Stimulated activated CD8-positive, alpha-beta memory T cell treated with anti-CD3 and anti-CD28 coated beads, Interleukin-15, amount 100 ng/mL, for 1 hour (primary cell): ENCODE results near the gene SDF4.

ENCODE experiments used
- DNase-seq: peaks from one replicate; pipeline ENCODE4 v3.0.0-alpha.2; 2020; ENCODE audit warnings: low read depth

The SDF4 gene

DNA sequence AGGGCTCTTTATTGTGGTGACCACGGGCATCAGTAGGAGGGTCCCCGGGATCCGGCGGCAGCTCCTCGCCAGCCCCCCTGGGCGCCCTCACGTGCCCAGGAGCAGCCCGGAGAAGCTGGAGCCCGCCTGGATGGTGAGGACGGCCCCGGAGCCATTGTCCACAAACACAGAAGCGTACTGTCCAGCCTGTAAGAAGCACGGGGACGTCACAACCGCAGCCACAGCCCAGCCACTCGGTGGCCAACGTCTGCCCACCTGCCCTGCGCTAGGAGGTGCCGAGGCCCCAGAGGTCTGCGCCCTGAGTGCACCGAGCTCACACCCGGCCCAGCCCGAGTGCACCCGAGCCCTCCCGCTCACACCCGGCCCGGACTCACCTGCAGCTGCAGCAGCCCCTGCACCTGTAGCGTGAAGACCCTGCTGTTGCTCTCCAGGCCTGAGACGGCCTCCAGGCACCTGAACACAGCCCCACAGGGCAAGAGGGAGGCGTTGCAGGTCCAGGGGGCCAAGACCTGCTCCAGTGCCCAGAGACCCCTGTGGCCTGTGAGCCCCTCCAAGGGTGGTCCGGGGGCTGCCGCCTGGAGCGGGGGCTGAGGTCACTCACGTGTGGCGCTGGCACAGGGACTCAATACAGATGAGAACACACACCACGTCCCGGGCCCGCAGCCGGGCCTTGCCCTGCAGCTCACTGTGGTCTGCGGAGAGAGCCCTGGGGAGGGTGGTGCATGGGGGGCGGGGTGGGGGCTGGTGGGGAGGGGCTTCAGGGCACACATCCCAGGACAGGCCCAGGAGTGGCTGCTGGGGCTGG lies 10.9 kb upstream of the SDF4 start:
- no peak for DNase-seq

DNA sequence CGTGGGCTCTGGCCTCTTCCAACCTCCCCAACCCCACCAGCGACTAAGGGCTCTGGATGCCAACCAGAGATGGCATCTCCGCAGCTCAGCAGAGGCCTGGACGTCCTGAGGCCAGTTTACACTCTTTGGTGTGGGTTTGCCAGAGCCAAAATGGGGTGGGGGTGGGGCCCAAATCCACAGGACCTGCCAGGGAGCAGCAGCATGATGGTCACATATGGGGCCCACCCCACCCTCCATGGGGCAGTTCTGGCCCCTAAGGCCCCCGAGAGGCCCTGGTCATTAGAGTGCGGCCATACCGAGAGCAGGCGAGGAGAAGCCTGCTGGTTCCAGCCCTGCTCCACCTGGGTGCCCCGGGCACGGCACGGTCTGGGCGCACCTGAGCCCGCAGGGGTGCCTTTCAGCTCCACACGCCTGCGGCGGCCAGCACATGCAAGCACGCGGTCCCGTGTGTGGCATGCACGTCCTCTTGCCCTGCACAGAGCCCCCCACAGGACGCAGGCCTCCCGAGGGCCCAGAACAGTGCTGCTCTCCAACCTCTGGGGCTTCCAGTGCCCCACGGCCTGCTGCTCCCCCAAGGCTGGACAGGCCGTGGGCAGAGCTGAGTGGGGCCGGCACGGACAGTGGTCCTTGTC lies 9.9 kb upstream of the SDF4 start:
- DNase-seq, result no peak

DNA sequence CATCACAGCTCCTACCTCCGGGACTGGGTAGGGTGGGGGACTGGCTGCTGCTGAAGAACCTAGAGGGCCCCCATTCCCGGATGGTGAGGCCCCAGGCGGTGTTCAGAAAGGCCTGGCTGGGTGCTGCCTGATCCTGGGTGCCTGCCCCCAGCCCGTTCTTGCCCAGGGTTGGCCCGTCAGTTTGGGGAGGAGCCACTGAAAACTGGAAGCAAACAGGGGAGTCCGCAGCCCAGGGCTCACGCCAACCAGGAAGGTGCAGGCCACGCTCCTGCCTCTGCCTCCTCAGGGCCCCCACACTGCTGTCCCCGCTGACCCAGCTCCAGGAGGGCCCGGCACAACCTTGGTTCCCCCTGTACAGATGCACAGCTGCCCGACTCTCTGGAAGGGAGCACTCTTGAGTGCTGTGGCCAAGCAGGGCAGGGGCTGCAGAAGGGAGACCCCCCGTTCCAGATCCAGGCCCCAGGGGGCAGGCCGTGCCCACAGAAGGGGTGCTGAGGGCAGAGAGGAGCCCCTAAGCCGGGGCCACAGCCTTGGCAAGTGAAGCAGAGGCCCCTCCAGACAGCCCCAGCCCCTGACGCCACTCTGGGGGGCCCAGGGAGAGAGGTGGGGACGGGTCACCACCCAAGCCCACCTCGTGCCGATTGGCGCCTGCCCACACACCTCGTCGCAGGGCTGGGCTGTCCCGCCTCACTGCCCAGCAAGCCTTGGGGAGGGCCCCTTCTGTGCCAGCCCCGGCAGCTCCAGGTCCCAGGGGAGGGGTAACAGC lies 9.2 kb upstream of the SDF4 start:
- no peak for DNase-seq

DNA sequence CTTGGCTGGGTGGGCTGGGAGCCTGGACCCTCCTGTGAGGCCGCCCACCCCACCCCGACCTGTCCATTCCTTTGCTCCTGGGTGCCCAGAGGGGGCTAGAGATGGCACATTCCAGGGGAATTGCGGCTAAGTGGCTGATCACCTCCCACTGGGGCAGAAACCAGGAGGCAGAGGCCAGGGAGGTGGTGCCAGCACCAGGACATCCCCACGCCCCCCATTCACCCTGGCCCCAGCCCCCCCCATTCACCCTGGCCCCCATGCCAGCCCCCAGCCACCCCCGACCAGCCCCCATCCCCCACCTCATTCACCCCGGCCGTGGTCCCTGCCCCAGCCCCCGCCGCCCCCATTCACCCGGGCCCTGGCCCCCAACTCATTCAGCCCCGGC lies 8.5 kb upstream of the SDF4 start:
- no peak for DNase-seq

DNA sequence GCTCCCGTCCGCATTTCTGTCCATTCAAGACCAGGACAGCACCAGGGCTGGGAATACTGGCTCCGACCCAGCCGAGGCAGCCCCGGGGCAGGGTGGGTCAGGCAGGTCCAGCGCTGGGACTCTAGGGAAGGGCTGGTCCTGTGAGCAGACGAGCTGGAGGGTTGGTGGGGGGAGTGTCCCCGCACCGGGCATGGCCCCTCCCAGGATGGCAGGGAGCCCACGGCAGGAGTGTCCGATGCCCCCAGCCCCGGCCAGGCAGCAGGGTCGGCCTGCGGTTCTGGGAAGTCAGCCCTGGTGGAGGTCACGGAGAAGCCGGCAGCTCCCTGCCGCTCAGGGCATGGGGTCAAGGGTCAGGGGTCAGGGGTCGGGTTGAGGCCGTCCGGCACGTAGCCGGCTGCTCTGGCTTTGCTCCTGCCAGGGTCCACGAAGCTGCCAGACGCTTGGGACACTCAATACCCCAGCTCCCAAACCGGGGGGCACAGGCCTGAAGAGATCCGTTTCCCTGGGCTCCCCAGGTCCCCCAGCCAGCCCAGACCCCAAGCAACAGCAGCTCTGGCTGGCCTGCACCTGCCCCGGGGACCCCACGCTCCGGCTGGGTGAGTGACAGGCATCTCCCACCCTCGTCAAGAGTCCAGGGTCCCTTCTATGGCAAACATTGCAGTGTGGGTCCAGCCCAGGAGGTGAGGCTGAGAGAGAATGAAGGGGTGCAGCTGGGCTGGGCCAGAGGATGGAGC lies 8.0 kb upstream of the SDF4 start:
- DNase-seq, result no peak

DNA sequence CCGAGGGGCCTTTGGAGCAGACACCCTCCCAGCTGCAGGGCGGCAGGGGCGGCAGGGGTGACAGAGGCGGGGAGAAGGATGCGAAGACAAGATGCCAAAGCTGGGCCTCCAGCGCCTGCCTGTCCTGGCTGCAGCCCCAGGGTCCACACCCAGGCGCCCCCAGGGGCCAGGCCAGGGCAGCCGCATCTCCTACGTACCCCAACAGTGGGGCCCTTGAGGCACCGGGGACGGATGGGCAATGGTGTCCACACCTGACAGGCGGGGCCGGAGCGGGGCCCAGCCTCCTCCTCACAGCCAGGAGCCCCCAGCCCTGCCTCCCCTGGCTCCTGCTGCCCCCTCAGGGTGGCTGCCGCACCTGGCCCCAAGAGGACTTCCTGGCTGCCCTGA lies 7.4 kb upstream of the SDF4 start:
- no peak for DNase-seq

DNA sequence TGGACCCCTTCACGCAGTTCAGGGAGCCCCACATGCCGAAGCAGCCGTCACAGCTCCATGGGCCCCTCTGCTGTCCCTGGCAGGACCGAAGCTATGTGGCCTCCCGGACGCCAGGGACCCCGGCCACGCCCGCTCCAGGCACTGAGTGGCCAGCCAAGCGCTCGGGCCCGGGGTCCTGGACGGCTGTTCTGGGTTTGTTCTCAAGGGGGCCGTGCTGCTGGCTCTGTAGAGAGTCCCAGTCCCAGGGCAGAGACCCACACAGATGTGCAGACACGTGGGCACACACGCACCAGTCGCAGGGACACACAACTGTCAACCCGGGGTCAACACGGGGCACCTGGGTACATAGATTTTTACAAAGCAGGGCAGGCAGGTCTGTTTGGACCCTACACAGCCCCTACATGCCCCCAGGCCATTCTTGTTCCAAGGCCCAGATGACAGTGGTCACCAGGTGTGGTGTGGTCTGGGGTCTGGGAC lies 6.9 kb upstream of the SDF4 start:
- DNase-seq, result no peak

DNA sequence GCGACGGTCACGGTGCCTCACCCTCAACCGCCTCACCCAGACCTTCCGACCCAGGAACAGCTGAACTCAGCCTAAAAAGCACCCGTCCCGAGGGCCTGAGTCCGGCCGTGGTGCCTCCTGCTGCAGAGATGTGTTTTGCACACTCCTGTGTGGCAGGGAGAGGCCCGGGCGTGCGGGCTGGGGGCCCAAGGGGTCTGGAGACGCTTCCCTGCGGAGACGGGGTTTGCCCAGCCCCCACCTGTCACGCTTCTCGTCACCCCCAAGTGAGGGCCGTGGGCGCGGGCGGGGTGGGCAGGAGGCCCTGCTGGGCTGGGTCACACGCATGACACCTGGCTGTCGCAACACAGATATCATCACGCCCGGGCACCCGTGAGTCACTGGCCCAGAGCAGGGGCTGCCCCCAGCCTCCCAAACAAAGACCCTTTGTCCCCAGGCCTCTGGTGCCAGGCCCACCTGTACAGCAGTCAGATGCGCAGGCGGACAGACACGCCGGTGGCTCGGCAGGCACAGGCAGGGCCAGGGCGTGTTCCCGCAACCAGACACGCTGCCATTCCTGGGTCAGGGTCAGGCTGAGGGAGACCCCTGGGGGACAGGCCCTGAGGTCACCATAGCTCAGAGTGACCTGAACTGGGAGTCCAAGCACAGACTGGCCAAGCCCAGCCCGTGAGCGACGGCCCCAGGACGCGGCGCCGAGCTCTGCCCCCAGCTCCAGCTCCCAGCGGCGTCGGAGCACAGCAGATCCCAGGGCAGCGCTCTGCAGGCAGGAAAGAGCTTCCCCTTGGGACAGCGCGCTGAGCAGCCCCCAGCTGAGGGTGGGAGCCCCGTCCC lies 6.3 kb upstream of the SDF4 start:
- no peak for DNase-seq

DNA sequence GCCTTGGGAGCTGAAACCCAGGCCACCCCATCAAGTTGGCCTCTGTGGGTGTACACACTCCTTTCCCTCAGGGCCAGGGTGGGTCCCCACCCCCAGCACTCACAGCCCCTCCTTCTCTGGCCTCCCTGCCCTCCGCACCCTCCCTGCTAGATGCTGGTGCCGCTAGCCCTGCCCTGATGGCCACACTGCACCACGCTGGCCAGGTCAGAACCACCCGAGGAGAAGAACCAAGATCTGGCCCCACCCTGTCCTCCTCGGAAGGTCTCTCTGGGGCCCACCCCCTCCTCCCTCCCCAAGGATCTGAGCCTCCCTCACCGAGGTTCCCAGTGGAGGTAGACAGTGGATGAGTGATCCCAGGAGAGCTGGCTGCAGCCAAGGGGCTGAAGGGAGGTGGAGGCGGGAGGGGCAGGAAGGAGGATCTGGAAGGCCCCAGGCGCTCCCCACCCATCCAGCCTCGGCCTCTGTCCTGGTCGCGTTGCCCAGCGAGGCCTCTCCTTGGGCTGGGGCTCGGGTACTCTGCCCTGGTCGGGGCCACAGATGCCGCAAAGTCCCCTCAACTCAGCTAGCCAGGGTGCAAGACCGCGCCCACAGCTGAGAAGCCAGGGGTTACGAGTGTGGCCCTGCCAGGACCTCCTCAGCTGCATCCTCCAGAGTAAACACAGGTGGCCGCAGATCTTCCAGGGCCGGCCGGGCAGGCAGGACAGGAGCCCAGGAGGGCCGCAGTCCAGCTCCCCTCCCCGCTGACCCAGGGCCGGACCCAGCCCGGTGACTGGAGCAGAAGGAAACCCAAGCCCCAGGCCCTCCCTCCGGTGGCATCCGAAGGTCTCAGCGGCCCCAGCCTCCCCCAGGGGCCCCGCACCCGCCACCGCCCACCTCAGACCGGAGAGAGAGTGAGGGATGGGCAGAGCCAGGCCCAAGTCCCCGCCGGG lies 5.4 kb upstream of the SDF4 start:
- no peak for DNase-seq

DNA sequence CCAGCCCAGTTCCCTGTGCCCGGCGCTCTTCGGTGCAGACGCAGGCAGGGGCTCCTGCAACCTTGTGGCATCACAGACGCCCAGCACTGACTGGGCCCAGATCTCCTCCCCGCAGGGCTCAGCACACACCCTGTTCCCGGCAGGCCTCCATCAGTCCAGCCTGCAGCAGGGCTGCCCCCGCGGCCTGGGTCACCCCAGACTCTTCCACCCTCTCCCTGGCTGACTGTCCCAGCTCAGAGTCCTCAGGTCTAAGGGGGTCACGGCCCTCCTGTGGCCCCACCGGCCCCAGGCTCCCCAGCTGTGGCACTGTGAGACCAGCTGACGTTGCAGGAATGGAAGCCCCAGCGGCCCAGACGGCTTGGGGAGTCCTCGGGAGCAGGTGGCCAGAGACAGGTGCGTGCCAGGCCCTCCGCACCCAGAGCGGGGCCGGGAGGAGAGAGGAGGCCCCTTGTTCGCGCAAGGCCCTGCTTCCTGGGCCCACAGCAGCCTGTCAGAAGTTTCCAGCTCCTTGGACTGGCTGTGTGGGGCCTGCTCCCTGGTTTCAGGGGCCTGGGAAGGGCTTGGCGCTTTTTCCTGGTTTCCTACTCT lies 4.5 kb upstream of the SDF4 start:
- DNase-seq, result no peak

DNA sequence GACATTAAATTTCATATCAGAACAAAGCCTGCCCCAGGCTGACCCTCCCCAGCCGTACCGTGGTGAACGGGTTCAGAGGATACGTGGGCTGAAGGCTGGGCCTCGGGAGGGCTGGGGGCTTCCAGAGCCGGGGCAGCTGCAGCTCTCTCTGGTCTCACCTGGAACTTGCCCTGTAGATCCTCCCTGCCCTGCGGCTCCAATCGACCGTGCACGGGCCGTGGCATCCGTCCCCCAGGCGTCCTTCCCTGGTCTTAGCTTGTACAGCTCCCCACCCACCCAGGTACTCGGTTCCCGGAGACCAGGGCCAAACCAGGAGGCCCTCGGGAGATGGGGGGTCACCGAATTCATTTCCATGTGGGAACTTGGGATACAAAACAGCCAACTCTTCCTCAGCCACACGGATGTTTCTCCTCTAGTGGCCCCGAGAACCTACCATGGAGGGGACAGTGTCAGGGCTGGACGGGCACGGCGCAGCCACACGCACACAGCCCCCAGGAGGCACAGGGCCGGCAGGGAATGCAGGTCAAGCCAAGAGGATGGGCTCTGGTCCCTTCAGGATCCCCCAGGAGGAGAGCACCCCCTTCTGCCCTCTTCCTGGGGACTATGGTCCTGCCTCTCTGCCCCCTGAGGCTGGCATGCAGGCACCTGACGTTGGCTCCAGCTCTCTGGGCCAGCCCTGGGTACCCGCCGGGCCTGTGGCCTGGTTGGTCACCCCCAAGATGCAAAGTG lies 3.4 kb upstream of the SDF4 start:
- no peak for DNase-seq

DNA sequence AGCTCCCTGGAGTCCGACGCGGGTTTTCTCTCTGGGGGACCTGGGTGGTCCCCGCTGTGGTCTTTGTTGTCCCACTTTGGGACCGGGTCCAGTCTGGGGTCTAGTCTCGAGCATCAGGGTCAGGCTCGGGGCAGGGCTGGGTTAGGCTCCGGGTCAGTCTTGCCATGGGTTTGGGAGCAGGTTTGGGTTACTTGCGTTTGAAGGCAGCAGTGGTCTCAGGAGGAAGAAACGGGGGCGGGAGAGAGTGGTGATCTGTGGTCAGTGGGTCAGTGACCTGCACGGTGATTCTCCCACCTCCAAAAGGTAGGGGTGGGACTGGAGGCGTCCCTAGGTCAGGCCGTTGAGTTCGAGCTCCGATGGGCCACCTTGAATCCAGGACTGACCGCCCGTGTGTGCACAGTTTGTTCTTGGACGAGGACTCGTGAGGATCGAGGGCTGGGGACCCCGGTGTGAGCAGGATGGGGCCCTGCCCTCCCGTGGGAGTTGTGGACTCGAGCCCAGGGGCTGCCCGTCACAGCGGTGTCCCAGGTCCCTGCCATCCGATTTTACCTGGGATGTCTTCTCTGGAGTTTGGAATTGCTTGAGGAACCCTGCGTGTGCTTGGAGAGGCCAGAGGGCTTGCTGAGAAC lies 2.5 kb upstream of the SDF4 start:
- no peak for DNase-seq

DNA sequence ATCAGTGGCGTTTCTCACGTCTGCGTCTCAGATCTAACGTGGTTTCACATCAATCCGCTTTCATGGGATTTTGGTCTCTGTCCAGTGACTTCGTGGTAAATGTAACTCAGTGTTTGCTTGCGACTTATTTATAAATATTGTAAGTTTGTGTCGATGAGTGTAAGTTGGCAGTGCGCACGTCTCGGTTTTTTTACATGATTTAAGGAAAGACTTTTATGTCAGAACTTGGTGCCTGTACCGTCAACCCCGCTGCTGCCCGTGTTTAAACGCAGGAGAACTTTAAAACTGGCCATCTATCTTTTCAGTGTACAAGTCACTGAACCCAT lies 1.7 kb upstream of the SDF4 start:
- DNase-seq, result no peak

DNA sequence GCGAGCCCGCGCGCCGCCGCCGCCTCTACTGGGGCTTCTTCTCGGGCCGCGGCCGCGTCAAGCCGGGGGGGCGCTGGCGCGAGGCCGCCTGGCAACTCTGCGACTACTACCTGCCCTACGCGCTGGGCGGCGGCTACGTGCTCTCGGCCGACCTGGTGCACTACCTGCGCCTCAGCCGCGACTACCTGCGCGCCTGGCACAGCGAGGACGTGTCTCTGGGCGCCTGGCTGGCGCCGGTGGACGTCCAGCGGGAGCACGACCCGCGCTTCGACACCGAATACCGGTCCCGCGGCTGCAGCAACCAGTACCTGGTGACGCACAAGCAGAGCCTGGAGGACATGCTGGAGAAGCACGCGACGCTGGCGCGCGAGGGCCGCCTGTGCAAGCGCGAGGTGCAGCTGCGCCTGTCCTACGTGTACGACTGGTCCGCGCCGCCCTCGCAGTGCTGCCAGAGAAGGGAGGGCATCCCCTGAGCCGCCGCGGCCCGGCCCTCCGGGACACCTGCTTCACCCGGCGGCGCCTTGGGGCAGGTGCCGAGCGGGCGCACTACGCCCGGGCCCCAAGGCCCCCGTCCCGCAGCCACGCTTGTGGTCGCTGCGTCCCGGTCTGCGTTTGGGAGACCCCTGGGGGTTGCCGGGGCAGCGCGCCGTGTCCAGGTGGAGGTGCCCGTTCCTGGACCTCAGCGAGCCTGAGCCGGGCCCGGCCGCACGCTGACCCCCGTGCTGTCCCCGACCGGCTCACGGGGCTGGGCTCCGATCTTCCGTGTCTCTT lies 1.2 kb upstream of the SDF4 start:
- DNase-seq, result no peak

DNA sequence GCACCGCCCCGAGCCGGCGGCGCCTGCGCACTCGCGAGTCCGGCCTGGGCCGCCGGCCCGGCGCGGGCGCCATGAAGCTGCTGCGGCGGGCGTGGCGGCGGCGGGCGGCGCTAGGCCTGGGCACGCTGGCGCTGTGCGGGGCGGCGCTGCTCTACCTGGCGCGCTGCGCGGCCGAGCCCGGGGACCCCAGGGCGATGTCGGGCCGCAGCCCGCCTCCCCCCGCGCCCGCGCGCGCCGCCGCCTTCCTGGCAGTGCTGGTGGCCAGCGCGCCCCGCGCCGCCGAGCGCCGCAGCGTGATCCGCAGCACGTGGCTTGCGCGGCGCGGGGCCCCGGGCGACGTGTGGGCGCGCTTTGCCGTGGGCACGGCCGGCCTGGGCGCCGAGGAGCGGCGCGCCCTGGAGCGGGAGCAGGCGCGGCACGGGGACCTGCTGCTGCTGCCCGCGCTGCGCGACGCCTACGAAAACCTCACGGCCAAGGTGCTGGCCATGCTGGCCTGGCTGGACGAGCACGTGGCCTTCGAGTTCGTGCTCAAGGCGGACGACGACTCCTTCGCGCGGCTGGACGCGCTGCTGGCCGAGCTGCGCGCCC lies 501 bp upstream of the SDF4 start, which contains the start of gene B3GALT6:
B3GALT6 (plus strand) TSS at position 30 of the 588 bp plus-strand sequence; CDS start at position 72, 42 bp downstream.
- DNase-seq, result no peak

DNA sequence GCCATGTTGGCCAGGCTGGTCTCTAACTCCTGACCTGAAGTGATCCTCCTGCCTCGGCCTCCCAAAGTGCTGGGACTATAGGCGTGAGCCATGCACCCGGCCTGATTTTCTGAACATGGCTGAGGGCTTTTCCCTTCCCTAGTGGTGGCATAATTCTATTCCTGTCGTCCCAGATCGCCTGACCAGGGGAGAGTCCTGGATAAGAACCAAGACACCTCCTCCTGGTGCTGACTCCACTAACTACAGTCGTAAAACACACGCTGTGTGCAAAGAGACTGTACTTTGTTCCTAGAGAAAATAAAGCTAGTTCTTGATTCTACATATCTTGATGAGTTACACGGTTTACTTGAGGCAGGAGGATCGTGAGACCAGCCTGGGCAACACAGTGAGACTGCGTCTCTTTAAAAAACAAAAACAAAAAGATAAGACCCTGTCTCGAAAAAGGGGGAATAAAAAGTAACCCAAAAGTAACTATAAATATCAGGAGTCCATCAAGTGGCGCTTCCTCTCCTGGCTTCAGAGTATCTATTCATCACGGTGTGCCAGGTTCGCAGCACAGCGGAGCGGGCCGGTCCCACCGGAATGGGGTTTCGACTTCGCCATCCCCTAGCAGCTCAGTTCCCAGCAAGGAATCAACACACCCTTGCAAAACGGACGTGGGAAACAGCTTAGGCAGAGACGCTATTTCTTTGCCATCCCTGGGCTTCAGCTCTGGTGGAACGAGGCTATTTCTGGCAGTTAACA lies 973 bp downstream of the SDF4 start:
- no peak for DNase-seq

DNA sequence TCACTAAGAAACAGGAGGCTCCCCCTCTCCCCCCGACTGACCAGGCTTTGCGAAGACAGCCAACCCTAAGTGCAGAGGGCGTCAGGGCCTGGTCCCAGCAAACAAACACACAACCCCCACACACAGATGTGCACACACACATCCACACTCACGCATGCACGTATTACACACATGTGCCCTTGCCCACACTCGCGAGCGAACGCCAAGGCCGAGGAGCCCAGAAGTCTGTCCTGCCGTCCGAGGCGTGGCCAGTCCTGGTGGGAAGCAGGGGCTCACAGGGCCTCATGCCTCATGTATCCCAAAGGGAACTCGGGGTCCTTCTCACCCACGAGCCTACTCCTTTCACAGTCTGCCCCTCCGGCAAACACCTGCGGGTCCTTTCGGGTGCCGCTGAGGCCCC lies 2.0 kb downstream of the SDF4 start:
- no peak for DNase-seq
